ENCODE measurements around the gene HDLBP.

HDLBP gene

DNA sequence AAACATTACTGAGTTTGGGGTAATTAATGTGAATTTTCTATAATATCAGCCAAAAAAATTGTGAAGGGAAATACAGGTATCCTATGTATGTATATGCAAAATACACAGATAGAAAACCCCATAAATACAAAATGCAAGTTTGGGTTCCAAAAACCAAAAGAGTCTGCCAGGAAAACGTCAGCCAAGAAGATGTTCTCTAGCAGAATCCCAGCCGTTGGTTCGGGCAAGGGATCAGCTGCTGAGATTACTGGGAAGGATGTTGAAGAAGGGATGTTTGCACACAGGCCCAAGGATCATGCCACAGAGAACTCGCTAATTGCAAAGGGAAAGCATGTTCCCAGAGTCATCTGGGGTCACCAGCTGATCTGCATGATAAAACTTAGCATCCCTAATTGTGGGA, 136.5 kb downstream of the HDLBP start:
- Histone ChIP-seq H3K27ac (ENCODE audit: low read depth, low read length) (no peak overlapping the region), H3K36me3 (ENCODE audit: control insufficient read depth, insufficient read depth, low read length) (peaks cover 11% of the 10 kb centered on the region), H3K4me1 (ENCODE audit: control insufficient read depth, insufficient read depth, low read length) (no peaks in the 10 kb centered on the region), H3K4me3 (ENCODE audit: low read length) (no peak overlapping the region), H3K27me3 (ENCODE audit: control insufficient read depth, insufficient read depth, low read length) (no peaks in the 10 kb centered on the region), H3K9ac (ENCODE audit: low read length) (no peak overlapping the region)

DNA sequence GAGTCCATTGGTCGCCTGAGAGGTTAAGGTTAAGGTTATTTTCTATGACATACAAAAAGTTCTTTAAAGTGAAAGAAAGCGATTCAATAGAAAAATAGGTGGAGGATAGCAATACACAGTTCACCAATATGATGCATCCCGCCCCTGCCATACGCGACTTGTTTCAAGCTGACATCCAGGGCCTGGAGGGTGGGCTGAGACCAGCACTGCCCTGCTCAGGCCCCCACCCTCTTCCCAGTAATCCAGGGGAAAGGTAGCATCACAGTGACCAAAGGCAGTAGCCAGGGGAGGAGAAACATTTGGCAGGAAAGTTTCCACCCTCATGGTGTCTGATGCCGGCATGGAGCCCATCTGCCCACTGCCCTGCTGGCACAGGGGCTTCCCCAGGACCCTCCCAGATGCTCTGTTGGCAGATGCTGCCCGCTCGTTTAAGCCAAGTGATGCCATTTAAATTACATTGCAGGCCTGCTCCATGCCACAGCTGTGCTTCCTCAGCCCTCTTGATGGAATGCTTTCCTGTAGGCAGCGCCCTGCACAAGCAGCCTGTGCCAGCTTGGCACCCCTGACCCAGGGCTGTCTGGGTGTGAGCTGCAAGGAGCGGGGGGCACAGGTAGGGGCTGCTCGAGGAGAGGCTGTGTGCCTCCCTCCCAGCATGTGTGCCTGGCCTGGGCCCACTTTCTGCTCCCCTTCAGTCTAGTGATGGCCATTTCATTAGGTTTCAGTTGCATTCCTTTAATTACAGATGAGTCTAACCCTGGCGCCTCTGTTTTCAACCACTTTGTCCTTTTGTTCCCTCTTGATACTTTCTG, 137.7 kb downstream of the HDLBP start:
- H3K27ac ChIP-seq (ENCODE audit: low read depth, low read length), result no peak overlapping the region
- H3K27me3 ChIP-seq (ENCODE audit: control insufficient read depth, insufficient read depth, low read length), result no peaks in the 10 kb centered on the region
- no peak overlapping the region for H3K9ac ChIP-seq (ENCODE audit: low read length)
- no peaks in the 10 kb centered on the region for H3K4me1 ChIP-seq (ENCODE audit: control insufficient read depth, insufficient read depth, low read length)
- no peak overlapping the region for H3K4me3 ChIP-seq (ENCODE audit: low read length)
- peaks cover 7% of the 10 kb centered on the region for H3K36me3 ChIP-seq (ENCODE audit: control insufficient read depth, insufficient read depth, low read length)

All from rectal smooth muscle tissue (tissue), 1 donor.